A673 (cell line): ENCODE results near the gene ARMC12.

Experiments used
- CTCF ChIP-seq: fragments of 300-800, 200-600 bp; sonication (generic); conservative IDR thresholded peaks from 2 replicates; pipeline ENCODE4 v1.5.1; 2017; ENCODE audit warnings: low read depth, mild to moderate bottlenecking, antibody characterized with exemption, low read length, moderate library complexity, mixed read lengths
- EZH2 ChIP-seq: fragments of 200-600 bp; sonication (generic); IDR thresholded peaks from 2 replicates; pipeline ENCODE4 v1.6.1; 2017; ENCODE audit warnings: borderline replicate concordance, low read depth, mild to moderate bottlenecking, mixed read lengths, antibody characterized with exemption, low read length; ENCODE audit not compliant: poor library complexity, severe bottlenecking

- no peak for TF ChIP-seq CTCF
- TF ChIP-seq EZH2: no peak
Measured at GRCh38 chr6:35725081-35725708, 11.6 kb upstream of the ARMC12 start.
